ENCODE data around the gene CENPB. TPM values are rescaled to one million over a fixed set of nuclear protein-coding genes. Genes with fewer than 3 reads are reported as not detected.

CENPB gene
- total and polyA plus RNA-seq, 2 of the 4 experiments (the other 2 are of a cell fraction) = 45.7 to 59.1 TPM

DNA sequence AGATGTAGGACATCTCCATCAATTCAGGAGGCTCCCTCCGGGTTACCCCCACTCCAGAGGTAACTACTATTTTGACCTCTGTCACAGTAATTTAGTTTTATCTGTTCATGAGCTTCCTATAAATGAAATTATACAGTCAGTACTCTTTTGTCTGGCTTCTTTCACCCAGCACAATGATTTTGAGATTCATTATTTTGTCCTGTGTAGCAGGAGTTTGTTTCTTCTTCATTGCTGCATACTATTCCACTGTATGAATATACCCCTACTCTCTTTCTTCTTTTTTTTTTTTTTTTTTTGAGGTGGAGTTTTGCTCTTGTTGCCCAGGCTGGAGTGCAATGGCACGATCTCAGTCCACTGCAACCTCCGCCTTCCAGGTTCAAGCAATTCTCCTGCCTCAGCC is 22.0 kb upstream of the CENPB start:
- peak overlapping the region; percentile 90 for H3K56ac ChIP-seq (ENCODE audit: extremely low read depth, insufficient read depth, low read length)
- H4K20me1 ChIP-seq (ENCODE audit: insufficient read depth, low read length) = no peaks in the 10 kb centered on the region
- peak overlapping the region; percentile 94; the same call in 1 of the 2 replicates for H3K23ac ChIP-seq (ENCODE audit: low read depth, low read length)
- dilution Hi-C loops (cut with HindIII; ENCODE audit: low sequenced_read_pairs, unreplicated experiment) (no loop called here), intact Hi-C loops (cut with micrococcal nuclease) (no loop called here), in situ Hi-C loops (cut with MboI; ENCODE audit: low sequenced_read_pairs) (no loop called here)
- peak overlapping the region; percentile 89 for H3K18ac ChIP-seq (ENCODE audit: low read depth, low read length)
- H3K4me3 ChIP-seq (ENCODE audit: insufficient read depth, low read depth, low read length) = no peak overlapping the region
- TF ChIP-seq RCOR1 (IDR thresholded peaks at IDR 0.05; ENCODE audit: insufficient replicate concordance, low read length) (no peak), MAZ (IDR thresholded peaks at IDR 0.05; ENCODE audit: borderline replicate concordance, low read depth, low read length) (no peak), NFE2L2 (IDR thresholded peaks at IDR 0.05; ENCODE audit: low read depth, low read length) (no peak)
- TF ChIP-seq, protein P1, sequence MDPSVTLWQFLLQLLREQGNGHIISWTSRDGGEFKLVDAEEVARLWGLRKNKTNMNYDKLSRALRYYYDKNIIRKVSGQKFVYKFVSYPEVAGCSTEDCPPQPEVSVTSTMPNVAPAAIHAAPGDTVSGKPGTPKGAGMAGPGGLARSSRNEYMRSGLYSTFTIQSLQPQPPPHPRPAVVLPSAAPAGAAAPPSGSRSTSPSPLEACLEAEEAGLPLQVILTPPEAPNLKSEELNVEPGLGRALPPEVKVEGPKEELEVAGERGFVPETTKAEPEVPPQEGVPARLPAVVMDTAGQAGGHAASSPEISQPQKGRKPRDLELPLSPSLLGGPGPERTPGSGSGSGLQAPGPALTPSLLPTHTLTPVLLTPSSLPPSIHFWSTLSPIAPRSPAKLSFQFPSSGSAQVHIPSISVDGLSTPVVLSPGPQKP (IDR thresholded peaks at IDR 0.05; ENCODE audit: borderline replicate concordance, low read depth, low read length) = no peak
- H2AK9ac ChIP-seq (replicated peaks; ENCODE audit: low read depth, low read length, poor library complexity) = peak overlapping the region; percentile 97
- peak overlapping the region; percentile 90 for H4K5ac ChIP-seq (ENCODE audit: low read depth, low read length)
- H2AK5ac ChIP-seq (ENCODE audit: low read depth, low read length) = peak overlapping the region; percentile 96
- peak overlapping the region; percentile 99 for H2BK20ac ChIP-seq (ENCODE audit: low read depth, low read length)
- POLR2A ChIA-PET (ENCODE audit: unreplicated experiment) = no interaction called here
- peak overlapping the region; percentile 96 for H3K27ac ChIP-seq (ENCODE audit: insufficient read depth, low read length)
- peak overlapping the region; percentile 79 for H2AFZ ChIP-seq (replicated peaks; ENCODE audit: low read length, poor library complexity)
- peaks cover 27% of the 10 kb centered on the region for H3K9me1 ChIP-seq (ENCODE audit: insufficient read depth, low read length)
- peaks cover 11 to 61% of the 10 kb centered on the region in 2 experiments for H3K79me1 ChIP-seq (ENCODE audit: low read depth in 1 of 2, low read length in 2 of 2)
- no peaks in the 10 kb centered on the region for H3K27me3 ChIP-seq (ENCODE audit: control insufficient read depth, insufficient read depth, low read length)
- CTCF ChIA-PET = no interaction called here
- peaks cover 27% of the 10 kb centered on the region for H3K36me3 ChIP-seq (ENCODE audit: control insufficient read depth, insufficient read depth, low read length)
- peak overlapping the region; percentile 99 for H4K91ac ChIP-seq (ENCODE audit: insufficient read depth, low read depth, low read length)
- BruUV-seq (replicated peaks) = no TSS peak
- no CpG with 5 or more reads among the region's 3 CpGs for WGBS, 2 experiments (ENCODE audit: extremely low coverage in 2 of 2, insufficient read length in 1 of 2)
- H2BK120ac ChIP-seq (ENCODE audit: low read depth, low read length) = peak overlapping the region; percentile 95
- H2BK5ac ChIP-seq (ENCODE audit: low read depth, low read length, poor library complexity, severe bottlenecking) = peak overlapping the region; percentile 95
- H3K9me3 ChIP-seq (ENCODE audit: control insufficient read depth, insufficient read depth, low read length) = no peaks in the 10 kb centered on the region
- H3K9ac ChIP-seq (ENCODE audit: low read depth, low read length) = peak overlapping the region; percentile 45
- peak overlapping the region; percentile 97 for H3K4ac ChIP-seq (ENCODE audit: low read depth, low read length)
- H2BK15ac ChIP-seq (ENCODE audit: low read depth, low read length) = peak overlapping the region; percentile 96; the same call in 2 of the 3 replicates
- peaks cover 36% of the 10 kb centered on the region for H3K4me1 ChIP-seq (ENCODE audit: control insufficient read depth, insufficient read depth, low read length)
- H4K8ac ChIP-seq (ENCODE audit: low read depth in 2 of 2, low read length in 2 of 2) = peak overlapping the region; percentile 92 to 97
- ATAC-seq (ENCODE audit: low read depth) (no peak), DNase-seq (no peak)
- H3K14ac ChIP-seq (replicated peaks; ENCODE audit: low read depth, low read length) = peak overlapping the region; percentile 98
- no peak overlapping the region for H3K4me2 ChIP-seq (ENCODE audit: low read depth, low read length)

Measured in IMR-90 (cell line).